HG02884 (cell line): Measurements from ENCODE around the gene ILKAP.

Source experiments
- ATAC-seq: cut with Tn5 transposase; IDR thresholded peaks from one replicate; pipeline ENCODE4 v1.9.1; 2021; ENCODE audit warnings: mild to moderate bottlenecking, moderate library complexity; ENCODE audit not compliant: unreplicated experiment

Gene ILKAP

DNA sequence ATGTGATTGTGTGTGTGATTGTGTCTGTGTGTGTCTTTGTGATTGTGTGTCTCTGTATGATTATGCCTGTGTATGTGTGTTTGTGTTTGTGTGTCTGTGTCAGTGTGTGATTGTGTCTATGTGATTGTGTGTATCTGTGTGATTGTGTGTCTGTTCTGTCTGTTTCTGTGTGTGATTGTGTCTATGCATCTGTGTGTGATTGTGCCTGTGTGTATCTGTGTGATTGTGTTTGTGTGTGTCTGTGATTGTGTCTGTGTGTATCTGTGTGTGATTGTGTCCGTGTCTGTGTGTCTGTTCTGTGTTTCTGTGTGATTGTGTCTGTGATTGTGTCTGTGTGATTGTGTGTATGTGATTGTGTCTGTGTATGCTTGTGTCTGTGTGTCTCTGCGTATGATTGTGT, 77.2 kb downstream of the ILKAP start:
- ATAC-seq: no peak

DNA sequence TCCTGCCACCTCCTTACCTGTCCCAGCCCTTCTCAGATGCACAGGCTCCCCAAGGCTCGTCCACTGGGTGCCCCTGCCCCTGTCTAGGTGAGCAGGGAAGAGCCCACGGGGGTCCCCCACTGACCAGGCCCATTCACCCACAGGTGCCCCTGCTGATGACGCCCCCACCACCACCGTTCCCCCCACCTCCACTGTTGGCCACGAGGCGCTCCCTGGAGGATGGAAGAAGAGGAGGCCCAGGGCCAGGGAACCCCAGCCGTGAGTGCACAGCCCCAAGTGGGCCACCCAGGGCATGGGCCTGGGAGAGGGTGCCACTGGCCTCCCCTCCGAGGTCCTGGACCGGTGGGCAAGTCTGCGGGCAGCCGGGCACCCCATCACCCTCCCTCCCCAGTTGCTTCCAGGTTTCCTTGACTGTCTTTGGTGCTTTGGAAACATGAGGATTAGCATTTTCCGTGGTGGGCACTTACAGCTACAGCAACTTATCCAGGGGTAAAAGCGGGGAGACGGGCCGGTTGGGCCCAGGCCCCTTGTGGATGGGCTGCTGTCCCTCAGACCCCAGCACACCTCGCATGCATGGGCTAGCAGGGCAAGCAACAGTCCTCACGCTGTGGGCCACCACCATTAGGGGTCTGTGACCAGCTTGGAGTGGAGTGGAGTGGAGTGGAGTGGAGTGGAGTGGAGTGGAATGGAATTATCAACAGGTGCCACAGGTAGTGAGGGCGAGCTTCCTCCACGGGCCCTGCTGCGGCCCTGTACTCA, 78.2 kb downstream of the ILKAP start:
- ATAC-seq: no peak

DNA sequence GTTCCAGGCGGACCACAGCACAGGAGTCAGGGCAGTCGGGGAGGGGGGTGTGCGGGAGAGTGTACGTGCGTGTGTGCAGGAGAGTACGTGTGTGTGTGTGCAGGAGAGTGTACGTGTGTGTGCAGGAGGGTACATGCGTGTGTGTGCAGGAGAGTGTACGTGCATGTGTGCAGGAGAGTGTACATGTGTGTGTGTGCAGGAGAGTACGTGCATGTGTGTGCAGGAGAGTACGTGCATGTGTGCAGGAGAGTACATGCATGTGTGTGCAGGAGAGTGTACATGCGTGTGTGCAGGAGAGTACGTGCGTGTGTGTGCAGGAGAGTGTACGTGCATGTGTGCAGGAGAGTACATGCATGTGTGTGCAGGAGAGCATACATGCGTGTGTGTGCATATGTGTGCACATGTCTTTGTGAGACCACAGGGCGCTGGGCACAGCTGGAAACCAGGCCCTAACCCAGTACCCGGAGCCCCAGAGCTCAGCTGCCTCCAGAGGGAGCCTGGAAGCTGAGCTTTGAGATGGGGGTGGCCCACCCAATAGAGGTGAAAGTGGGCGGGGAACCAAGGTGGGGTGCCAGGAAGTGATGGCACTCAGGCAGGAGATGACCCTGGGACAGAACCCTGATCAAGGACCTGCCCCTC, 78.9 kb downstream of the ILKAP start:
- no peak for ATAC-seq

DNA sequence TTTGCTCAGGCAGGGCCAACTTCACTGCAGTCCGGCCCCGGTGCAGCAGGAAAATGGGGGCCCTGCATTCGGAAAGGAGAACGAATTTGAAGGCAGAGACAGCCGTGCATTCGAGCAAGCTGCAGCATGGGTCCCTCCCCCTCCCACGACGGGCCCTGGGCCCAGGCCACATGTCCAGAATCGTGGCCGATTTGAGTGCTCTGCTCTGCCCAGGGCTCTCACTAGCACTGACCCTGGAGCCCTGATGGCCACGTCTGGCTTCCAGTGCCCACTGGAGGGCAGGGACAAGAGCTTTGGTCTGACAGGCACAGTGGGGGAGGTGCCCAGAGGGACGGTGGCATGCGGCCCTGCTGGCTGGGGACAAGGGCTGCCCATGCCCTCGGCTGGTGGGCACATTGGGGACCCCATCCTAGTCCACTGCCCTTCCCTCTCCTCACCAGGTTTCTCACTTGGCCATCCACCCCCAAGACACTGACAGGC, 79.5 kb downstream of the ILKAP start:
- no peak for ATAC-seq

DNA sequence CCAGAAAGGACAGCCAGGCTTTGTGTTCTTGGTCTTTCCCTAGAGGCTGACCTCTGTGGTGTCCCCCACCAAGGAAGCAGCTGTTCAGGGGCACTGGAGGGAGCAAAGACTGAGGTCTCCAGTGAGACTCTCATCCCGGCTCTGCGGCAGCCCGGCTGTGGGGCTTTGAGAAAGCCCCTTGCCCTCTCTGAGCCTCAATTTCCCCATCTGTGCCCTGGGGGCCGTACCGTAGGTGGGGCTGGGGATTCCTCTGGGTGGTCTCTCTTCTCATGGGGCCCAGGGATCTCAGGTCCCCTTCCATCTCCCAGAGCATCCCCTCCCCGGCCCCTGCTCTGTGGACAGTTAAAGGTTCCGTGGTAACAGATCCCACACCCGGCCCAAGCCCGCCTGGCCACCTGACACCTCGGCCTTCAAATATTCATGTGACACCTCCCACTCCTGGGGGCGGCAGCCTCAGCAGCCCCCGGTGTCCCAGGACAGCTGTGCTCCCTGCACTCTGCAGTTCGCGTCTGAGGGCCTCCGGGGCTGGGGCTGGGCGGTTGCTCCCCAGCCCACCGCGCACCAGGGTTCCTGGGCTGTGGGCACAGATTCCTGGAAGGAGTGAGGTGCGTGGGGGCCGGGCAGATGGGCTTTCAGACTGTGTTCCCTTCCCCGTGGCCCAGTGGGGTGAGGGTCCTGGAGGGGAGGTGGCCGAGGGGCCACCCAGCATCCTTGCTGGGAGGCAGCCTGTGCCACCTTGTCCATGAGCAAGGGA, 80.1 kb downstream of the ILKAP start:
- no peak for ATAC-seq

DNA sequence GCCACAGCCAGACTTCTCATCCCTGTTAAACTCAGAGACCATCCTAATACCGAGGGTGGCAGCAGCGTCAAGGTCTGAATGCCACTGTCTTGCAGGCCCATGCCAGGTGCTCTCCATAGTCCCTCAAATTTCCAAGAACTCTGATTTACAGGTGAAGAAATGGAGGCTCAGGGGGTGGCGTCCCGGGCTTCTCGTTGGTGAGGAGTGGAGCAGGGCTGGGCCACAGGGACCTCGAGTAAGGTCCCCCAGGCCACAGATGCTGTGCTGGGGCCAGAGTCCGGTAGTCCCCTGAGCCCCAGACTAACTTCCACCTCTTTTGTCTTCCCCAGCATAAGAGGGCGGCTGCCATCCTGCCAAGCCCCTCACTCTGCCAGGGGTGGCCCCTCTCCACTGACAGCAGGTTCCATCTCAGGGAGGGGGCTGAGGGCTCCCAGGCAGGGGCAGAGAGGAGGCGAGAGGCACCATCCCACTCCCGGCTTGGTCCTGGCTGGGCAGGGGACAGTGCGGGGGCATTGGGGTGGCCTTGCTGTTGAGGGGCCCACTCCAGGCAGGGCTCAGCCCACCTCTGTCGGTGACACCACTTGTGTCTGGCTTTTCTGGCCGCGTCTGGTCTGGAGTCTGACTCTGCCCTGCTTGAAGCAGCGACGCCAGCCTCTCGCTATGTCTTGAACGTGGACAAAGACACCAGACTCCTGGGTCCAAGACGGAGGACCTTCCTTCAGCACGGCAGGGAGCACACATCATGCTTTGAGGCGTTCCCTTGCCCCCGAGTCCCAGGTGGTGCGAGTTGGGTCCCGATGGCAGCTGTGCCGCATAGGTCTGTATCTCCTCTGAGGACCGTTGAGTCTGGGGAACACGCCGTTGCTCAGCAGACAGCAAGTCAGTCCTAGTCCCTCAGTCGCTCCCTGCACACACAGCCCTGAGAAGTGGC, 80.9 kb downstream of the ILKAP start:
- ATAC-seq: no peak

DNA sequence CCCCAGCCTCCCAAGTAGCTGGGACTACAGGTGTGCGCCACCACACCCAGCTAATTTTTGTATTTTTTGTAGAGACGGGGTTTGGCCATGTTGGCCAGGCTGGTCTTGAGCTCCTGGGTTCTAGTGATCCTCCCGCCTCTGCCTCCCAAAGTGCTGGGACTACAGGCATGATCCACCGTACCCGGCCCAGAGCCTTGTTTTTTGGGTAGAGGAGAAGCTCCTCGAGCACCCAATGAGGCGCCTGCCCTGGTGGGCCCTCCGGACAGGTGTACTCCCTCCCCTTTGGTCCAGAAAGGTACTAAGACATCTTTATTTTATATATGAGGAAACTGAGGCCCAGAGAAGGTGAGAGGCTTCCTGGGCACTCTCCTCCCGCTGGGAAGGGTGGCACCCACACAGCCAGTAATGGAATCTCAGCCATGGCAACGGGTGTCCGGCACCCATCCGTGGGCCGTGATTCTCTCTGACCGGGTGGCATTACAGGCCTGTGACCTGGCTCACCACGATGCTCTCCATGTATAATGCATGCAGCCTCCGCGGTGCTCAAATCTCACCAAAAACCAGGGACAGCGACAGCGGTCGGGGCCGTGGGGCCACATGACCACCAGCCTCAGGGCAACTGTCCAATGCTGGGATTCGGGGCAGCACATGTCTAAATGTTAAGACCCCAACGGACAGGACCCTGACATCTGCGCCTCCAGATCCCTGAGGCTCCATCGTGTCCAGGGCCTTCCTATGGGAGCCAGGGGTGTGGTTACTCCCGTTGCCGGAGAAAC, 81.8 kb downstream of the ILKAP start:
- ATAC-seq: no peak

DNA sequence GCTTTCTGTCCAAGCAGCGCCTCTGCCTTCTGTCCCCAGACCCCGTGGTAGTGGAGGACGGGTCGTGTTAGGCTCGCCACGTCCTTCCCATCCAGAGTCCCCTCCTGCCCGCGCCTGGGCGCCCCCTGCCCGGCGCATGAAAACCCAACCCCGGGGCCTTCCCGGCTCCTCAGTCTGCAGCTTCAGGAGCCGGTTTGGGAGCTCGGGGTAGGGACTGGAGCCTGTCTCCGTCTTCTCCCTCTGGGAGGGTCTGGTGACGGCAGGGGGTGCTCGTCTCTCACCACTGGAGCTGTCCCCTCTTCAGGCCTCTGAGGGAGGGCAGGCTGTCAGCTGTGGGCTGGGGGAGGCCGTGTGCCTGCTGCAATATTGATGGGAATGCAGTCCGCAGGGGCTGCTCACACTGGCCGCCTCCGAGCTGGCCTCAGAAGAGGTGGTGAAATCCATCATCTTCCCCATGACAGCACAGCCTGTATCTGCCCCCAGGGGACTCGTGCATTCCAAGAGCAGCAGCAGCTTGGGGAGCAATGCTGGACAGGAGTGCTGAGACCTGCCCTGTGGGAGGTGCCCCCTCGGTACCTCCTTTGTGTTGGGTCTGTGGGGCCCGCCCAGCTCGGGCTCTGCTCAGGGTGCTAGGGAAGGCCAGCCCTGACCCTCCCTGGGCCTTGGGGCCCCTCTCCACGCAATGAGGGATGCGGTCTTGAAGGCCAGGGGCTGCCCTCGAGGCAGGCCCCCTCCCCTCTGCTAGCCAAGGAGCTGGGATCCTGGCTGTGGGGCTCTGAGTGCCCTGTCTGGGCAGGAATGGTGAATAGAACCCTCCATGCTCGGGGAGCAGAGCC, 82.8 kb downstream of the ILKAP start:
- ATAC-seq: no peak
